GM04503 (cell line): ENCODE results near the gene CCDC102B.

Source experiments
- DNase-seq: peaks from one replicate; pipeline ENCODE4 v3.0.0-alpha.2; 2012; ENCODE audit warnings: low read depth

Gene CCDC102B

GRCh38 chr18:69088973-69089372 lies 291.1 kb downstream of the CCDC102B start:
- no peak for DNase-seq

GRCh38 chr18:69097349-69097748 lies 299.5 kb downstream of the CCDC102B start:
- DNase-seq: no peak

GRCh38 chr18:69102959-69103358 lies 305.1 kb downstream of the CCDC102B start:
- DNase-seq: peak; percentile 11
